ENCODE measurements around the gene HTRA3.

The HTRA3 gene

DNA sequence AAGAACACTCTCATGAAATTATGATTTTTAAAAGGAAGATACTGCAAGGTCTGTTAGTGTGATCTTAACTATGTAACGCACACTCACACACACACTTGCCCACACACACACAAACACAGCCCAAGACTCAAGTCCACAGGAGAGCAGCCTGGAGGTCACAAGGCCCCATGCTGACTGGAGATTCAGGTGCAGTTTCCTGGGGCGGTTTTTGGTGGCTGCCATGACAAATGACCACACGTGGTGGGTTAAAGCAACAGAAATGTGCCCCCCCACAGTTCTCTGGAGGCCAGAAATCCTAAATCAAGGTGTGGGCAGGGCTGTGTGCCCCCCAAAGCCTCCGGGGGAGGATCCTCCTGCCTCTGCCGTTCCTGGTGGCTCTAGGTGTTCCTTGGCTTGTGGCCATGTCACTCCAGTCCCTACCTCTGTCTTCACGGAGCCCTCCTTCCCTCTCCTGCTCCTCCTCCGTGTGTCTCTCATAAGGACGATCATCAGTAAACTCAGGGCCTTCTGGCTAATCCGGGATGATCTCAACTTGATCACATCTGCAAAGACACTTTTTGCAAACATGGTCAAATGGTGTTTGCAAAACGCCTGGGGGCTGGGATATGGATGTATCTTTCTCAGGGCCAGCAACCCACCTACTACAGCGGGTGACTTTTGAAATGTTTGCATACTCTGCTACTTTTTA, 9.7 kb upstream of the HTRA3 start:
- no peaks in the 10 kb centered on the region for H3K36me3 ChIP-seq
- no peaks in the 10 kb centered on the region for H3K9me3 ChIP-seq
- intact Hi-C loops (cut with DNase I; ENCODE audit: low total_unique reads), result no loop called here
- no peak for DNase-seq
- H3K27me3 ChIP-seq, result peaks cover 0 to 5% of the 10 kb centered on the region in 2 donors
- TF ChIP-seq, protein P1, sequence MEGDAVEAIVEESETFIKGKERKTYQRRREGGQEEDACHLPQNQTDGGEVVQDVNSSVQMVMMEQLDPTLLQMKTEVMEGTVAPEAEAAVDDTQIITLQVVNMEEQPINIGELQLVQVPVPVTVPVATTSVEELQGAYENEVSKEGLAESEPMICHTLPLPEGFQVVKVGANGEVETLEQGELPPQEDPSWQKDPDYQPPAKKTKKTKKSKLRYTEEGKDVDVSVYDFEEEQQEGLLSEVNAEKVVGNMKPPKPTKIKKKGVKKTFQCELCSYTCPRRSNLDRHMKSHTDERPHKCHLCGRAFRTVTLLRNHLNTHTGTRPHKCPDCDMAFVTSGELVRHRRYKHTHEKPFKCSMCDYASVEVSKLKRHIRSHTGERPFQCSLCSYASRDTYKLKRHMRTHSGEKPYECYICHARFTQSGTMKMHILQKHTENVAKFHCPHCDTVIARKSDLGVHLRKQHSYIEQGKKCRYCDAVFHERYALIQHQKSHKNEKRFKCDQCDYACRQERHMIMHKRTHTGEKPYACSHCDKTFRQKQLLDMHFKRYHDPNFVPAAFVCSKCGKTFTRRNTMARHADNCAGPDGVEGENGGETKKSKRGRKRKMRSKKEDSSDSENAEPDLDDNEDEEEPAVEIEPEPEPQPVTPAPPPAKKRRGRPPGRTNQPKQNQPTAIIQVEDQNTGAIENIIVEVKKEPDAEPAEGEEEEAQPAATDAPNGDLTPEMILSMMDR (IDR thresholded peaks at IDR 0.05), result no peak
- H3K27ac ChIP-seq, result no peak overlapping the region
- peaks cover 0 to 5% (median 2%) of the 10 kb centered on the region in 4 donors for H3K4me1 ChIP-seq
- no peak overlapping the region for H3K4me3 ChIP-seq

- Histone ChIP-seq H3K4me3 (no peak overlapping the region), H3K27ac (no peak overlapping the region), H3K4me1 (peaks cover 0 to 5% (median 2%) of the 10 kb centered on the region in 4 donors), H3K36me3 (no peaks in the 10 kb centered on the region), H3K27me3 (peaks cover 0 to 5% of the 10 kb centered on the region in 2 donors), H3K9me3 (no peaks in the 10 kb centered on the region)
- intact Hi-C loops (cut with DNase I; ENCODE audit: low total_unique reads), result no loop called here
- DNase-seq, result no peak
- TF ChIP-seq, protein P1 (IDR thresholded peaks at IDR 0.05), result no peak
Observed at GRCh38 chr4:8260656-8261111, 8.9 kb upstream of the HTRA3 start.

- DNase-seq, result no peak
- TF ChIP-seq, protein P1 (IDR thresholded peaks at IDR 0.05), result no peak
- Histone ChIP-seq H3K36me3 (no peaks in the 10 kb centered on the region), H3K27ac (no peak overlapping the region), H3K4me1 (peaks cover 0 to 5% (median 2%) of the 10 kb centered on the region in 4 donors), H3K27me3 (peaks cover 0 to 5% of the 10 kb centered on the region in 2 donors), H3K9me3 (no peaks in the 10 kb centered on the region), H3K4me3 (no peak overlapping the region)
- intact Hi-C loops (cut with DNase I; ENCODE audit: low total_unique reads), result no loop called here
Observed at GRCh38 chr4:8261851-8262535, 7.6 kb upstream of the HTRA3 start.

- TF ChIP-seq, protein P1 (IDR thresholded peaks at IDR 0.05), result no peak
- no peaks in the 10 kb centered on the region for H3K9me3 ChIP-seq
- H3K27ac ChIP-seq, result no peak overlapping the region
- intact Hi-C loops (cut with DNase I; ENCODE audit: low total_unique reads), result no loop called here
- H3K4me1 ChIP-seq, result peaks cover 0 to 5% (median 2%) of the 10 kb centered on the region in 4 donors
- no peak overlapping the region for H3K4me3 ChIP-seq
- no peaks in the 10 kb centered on the region for H3K36me3 ChIP-seq
- DNase-seq, result no peak
- H3K27me3 ChIP-seq, result peaks cover 0 to 7% of the 10 kb centered on the region in 2 donors
Observed at GRCh38 chr4:8262637-8263322, 6.8 kb upstream of the HTRA3 start.

GRCh38 chr4:8263397-8263796, 6.2 kb upstream of the HTRA3 start:
- intact Hi-C loops (cut with DNase I; ENCODE audit: low total_unique reads), result no loop called here
- TF ChIP-seq, protein P1 (IDR thresholded peaks at IDR 0.05), result no peak
- H3K27me3 ChIP-seq, result peaks cover 0 to 9% of the 10 kb centered on the region in 2 donors
- peaks cover 0 to 5% (median 2%) of the 10 kb centered on the region in 4 donors for H3K4me1 ChIP-seq
- H3K9me3 ChIP-seq, result no peaks in the 10 kb centered on the region
- no peaks in the 10 kb centered on the region for H3K36me3 ChIP-seq
- no peak for DNase-seq
- H3K27ac ChIP-seq, result no peak overlapping the region
- no peak overlapping the region for H3K4me3 ChIP-seq

All from tibial artery (tissue), 4 donors.